ENCODE measurements around the gene FAM120B. TPM values are rescaled to one million over a fixed set of nuclear protein-coding genes. Genes with fewer than 3 reads are reported as not detected.
"Not testable (repeated sequence)": the region's sequence is repeated elsewhere in the genome, so short reads cannot be mapped to it uniquely, and the experiment has no call there.

Gene FAM120B
- total RNA-seq, 1 donor: 18.7 TPM

DNA sequence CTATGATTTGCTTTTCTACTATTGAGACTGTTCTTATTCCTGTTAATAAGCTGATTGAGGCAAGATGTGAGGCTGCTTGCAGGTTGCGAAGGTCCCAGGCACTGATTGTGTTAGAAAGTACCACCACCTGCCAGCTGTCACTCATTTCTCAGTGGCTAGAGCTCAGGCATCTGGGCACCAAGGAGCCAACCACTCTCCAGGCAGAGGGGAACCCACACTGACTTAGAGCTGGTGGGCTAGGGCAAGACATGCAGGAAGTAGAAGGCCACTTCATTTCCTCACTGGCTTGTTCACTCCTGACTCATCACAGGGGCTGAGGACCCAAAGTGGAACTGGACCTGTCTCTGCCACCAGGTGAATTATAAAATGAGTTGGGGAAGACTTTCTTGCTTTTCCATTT, 7.9 kb upstream of the FAM120B start:
- H3K9me3 ChIP-seq (ENCODE audit: low read depth, low read length): no peaks in the 10 kb centered on the region
- H3K4me3 ChIP-seq (ENCODE audit: low read length): no peak overlapping the region
- peaks cover 75% of the 10 kb centered on the region for H3K27me3 ChIP-seq (ENCODE audit: insufficient read depth, low read length)
- H3K4me1 ChIP-seq (ENCODE audit: insufficient read depth, low read length): peaks cover 30% of the 10 kb centered on the region

GRCh38 chr6:170301184-170301583, 5.4 kb upstream of the FAM120B start:
- H3K9me3 ChIP-seq (ENCODE audit: low read depth, low read length): no peaks in the 10 kb centered on the region
- H3K4me3 ChIP-seq (ENCODE audit: low read length): no peak overlapping the region
- peaks cover 50% of the 10 kb centered on the region for H3K27me3 ChIP-seq (ENCODE audit: insufficient read depth, low read length)
- peaks cover 17% of the 10 kb centered on the region for H3K4me1 ChIP-seq (ENCODE audit: insufficient read depth, low read length)

DNA sequence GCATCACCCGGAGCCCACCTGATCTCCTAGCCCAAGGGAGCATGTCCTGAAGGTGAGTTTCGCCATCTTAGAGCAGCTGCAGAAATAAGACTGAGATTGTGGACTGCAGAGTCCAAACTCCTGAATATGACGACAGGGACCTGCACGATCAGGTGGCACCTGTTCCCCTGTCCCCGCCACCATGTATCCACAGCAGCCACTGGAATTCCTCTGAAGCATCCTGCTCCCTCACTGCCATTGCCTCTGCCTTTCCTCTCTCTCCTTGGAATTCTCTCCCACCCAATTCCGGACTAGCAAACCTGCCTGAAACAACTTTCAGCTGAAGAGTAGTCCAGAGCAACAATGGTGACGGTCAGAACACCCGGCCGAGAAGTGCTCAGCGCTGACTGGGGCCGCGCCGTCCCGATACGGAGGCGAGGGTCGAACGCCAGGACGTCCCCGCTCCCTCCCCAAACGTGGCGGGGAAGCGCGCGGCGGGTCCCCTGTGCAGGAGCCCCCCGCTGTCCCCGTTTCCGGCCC, 694 bp upstream of the FAM120B start:
- Histone ChIP-seq H3K27me3 (ENCODE audit: insufficient read depth, low read length) (peaks cover 13% of the 10 kb centered on the region), H3K9me3 (ENCODE audit: low read depth, low read length) (no peaks in the 10 kb centered on the region), H3K4me1 (ENCODE audit: insufficient read depth, low read length) (peaks cover 36% of the 10 kb centered on the region), H3K4me3 (ENCODE audit: low read length) (peak overlapping the region; percentile 80)

DNA sequence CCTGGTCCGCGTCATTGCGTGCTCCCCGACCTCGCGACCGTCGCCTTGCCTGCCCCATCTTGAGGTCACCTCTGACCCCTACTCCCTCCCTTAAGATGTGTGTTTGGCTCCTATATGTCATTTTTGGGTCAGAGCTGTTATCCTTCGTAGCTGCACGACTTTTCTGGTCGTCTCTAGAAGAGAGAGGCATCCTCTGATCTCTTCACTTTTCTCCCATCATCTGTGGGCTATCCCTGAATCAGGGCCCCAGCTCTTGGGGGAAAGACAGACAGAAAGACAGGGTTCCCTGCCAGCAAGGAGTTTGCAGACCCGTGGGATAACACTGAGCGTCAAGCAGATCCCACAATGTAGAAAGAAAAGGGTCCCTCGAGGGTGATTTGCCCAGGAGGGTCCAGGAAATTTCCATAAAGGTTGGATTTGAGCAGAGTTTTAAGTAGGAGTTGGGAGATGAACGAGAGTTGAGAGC, 555 bp downstream of the FAM120B start:
- Histone ChIP-seq H3K4me3 (ENCODE audit: low read length) (peak overlapping the region; percentile 80), H3K9me3 (ENCODE audit: low read depth, low read length) (no peaks in the 10 kb centered on the region), H3K4me1 (ENCODE audit: insufficient read depth, low read length) (peaks cover 38% of the 10 kb centered on the region), H3K27me3 (ENCODE audit: insufficient read depth, low read length) (peaks cover 9% of the 10 kb centered on the region)

GRCh38 chr6:170308761-170309160, 2.2 kb downstream of the FAM120B start:
- H3K9me3 ChIP-seq (ENCODE audit: low read depth, low read length): no peaks in the 10 kb centered on the region
- H3K27me3 ChIP-seq (ENCODE audit: insufficient read depth, low read length): no peaks in the 10 kb centered on the region
- peaks cover 38% of the 10 kb centered on the region for H3K4me1 ChIP-seq (ENCODE audit: insufficient read depth, low read length)
- H3K4me3 ChIP-seq (ENCODE audit: low read length): no peak overlapping the region

DNA sequence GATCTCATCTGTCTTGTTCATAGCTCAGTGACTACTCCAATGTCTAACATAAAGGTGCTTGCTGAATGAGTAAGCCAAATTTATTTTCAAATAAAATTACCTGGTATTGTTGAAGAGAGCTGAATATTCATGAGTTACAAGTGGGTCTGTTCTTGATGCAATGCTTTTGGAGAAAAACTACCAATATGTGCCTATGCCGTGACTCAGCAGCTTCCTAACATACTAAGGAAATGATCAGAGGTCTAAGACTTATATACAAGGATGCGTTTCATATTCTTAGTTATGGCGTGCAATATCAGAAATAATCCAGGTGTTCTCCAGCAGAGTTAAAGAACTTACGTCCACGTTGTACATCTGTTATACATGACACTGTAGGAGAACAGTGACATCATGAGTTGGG, 5.1 kb downstream of the FAM120B start:
- Histone ChIP-seq H3K4me3 (ENCODE audit: low read length) (no peak overlapping the region), H3K9me3 (ENCODE audit: low read depth, low read length) (no peaks in the 10 kb centered on the region), H3K27me3 (ENCODE audit: insufficient read depth, low read length) (no peaks in the 10 kb centered on the region), H3K4me1 (ENCODE audit: insufficient read depth, low read length) (peaks cover 31% of the 10 kb centered on the region)

GRCh38 chr6:170312876-170313275, 6.3 kb downstream of the FAM120B start:
- H3K9me3 ChIP-seq (ENCODE audit: low read depth, low read length): no peaks in the 10 kb centered on the region
- H3K4me3 ChIP-seq (ENCODE audit: low read length): no peak overlapping the region
- H3K27me3 ChIP-seq (ENCODE audit: insufficient read depth, low read length): no peaks in the 10 kb centered on the region
- H3K4me1 ChIP-seq (ENCODE audit: insufficient read depth, low read length): peaks cover 21% of the 10 kb centered on the region

- Histone ChIP-seq H3K4me1 (ENCODE audit: insufficient read depth, low read length) (peaks cover 12% of the 10 kb centered on the region), H3K9me3 (ENCODE audit: low read depth, low read length) (no peaks in the 10 kb centered on the region), H3K27me3 (ENCODE audit: insufficient read depth, low read length) (no peaks in the 10 kb centered on the region), H3K4me3 (ENCODE audit: low read length) (no peak overlapping the region)
Measured at GRCh38 chr6:170313716-170314295, 7.2 kb downstream of the FAM120B start.

DNA sequence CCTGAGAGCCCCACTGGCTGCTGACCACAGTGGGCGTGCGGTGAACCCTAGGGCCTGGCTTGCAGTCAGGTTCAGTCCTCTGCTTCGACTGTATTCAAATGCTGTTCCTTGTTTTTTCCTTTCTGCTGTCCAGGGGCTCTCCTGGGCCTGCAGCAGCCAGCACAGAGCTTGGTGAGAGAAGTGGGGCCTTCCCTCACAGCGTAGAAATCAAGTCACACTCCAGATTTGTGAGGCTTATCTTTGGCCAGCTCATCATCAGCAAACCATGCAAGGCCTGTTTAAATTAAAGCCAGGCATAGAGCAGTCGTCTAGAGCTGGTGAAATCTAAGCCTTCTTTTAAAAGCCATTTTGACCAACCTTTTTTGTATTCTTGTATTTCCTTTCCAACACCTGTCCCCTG, 8.4 kb downstream of the FAM120B start:
- H3K9me3 ChIP-seq (ENCODE audit: low read depth, low read length): no peaks in the 10 kb centered on the region
- H3K27me3 ChIP-seq (ENCODE audit: insufficient read depth, low read length): no peaks in the 10 kb centered on the region
- H3K4me3 ChIP-seq (ENCODE audit: low read length): no peak overlapping the region
- peaks cover 11% of the 10 kb centered on the region for H3K4me1 ChIP-seq (ENCODE audit: insufficient read depth, low read length)

- no peaks in the 10 kb centered on the region for H3K4me1 ChIP-seq (ENCODE audit: insufficient read depth, low read length)
- H3K9me3 ChIP-seq (ENCODE audit: low read depth, low read length): no peaks in the 10 kb centered on the region
- H3K4me3 ChIP-seq (ENCODE audit: low read length): no peak overlapping the region
- no peaks in the 10 kb centered on the region for H3K27me3 ChIP-seq (ENCODE audit: insufficient read depth, low read length)
Measured at GRCh38 chr6:170316071-170316470, 9.5 kb downstream of the FAM120B start.

DNA sequence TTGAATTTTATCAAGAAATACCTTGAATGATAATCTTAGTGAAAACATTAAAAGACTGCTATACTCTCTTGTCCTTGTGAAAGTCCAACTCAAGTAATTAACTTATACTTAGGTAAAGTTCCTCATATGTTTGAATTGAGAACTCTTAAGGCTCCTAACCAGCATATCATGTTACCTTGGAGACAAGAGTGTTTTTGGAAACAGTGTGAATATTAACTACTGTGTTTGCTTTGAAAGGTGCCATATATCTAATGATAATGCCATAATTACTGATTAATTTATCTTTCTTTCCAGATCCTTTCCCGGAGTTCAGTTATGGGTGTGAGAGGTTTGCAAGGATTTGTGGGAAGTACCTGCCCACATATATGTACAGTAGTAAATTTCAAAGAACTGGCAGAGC, 10.5 kb downstream of the FAM120B start:
- Histone ChIP-seq H3K9me3 (ENCODE audit: low read depth, low read length) (no peaks in the 10 kb centered on the region), H3K27me3 (ENCODE audit: insufficient read depth, low read length) (no peaks in the 10 kb centered on the region), H3K4me3 (ENCODE audit: low read length) (no peak overlapping the region), H3K4me1 (ENCODE audit: insufficient read depth, low read length) (no peaks in the 10 kb centered on the region)

GRCh38 chr6:170317718-170318117, 11.2 kb downstream of the FAM120B start:
- no peaks in the 10 kb centered on the region for H3K4me1 ChIP-seq (ENCODE audit: insufficient read depth, low read length)
- no peaks in the 10 kb centered on the region for H3K9me3 ChIP-seq (ENCODE audit: low read depth, low read length)
- no peak overlapping the region for H3K4me3 ChIP-seq (ENCODE audit: low read length)
- no peaks in the 10 kb centered on the region for H3K27me3 ChIP-seq (ENCODE audit: insufficient read depth, low read length)

- Histone ChIP-seq H3K4me1 (ENCODE audit: insufficient read depth, low read length) (no peaks in the 10 kb centered on the region), H3K9me3 (ENCODE audit: low read depth, low read length) (no peaks in the 10 kb centered on the region), H3K27me3 (ENCODE audit: insufficient read depth, low read length) (no peaks in the 10 kb centered on the region), H3K4me3 (ENCODE audit: low read length) (no peak overlapping the region)
Measured at GRCh38 chr6:170329321-170329720, 22.8 kb downstream of the FAM120B start.

GRCh38 chr6:170335199-170335598, 28.6 kb downstream of the FAM120B start:
- not testable (repeated sequence) for H3K27me3 ChIP-seq (ENCODE audit: insufficient read depth, low read length); H3K4me3 ChIP-seq (ENCODE audit: low read length); H3K9me3 ChIP-seq (ENCODE audit: low read depth, low read length); H3K4me1 ChIP-seq (ENCODE audit: insufficient read depth, low read length)

- H3K4me3 ChIP-seq (ENCODE audit: low read length): no peak overlapping the region
- no peaks in the 10 kb centered on the region for H3K27me3 ChIP-seq (ENCODE audit: insufficient read depth, low read length)
- no peaks in the 10 kb centered on the region for H3K4me1 ChIP-seq (ENCODE audit: insufficient read depth, low read length)
- H3K9me3 ChIP-seq (ENCODE audit: low read depth, low read length): no peaks in the 10 kb centered on the region
Measured at GRCh38 chr6:170344631-170345576, 38.3 kb downstream of the FAM120B start.
